NCI-H128 (cell line): Measurements from ENCODE around the gene GPER1.

Experiments used
- DNase-seq: peaks from one replicate; lab custom pipeline; 2025; ENCODE audit not compliant: unreplicated experiment; lab: John Stamatoyannopoulos, UW

The GPER1 gene

GRCh38 chr7:1086588-1087464, 1.1 kb upstream of the GPER1 start:
- no peak for DNase-seq

DNA sequence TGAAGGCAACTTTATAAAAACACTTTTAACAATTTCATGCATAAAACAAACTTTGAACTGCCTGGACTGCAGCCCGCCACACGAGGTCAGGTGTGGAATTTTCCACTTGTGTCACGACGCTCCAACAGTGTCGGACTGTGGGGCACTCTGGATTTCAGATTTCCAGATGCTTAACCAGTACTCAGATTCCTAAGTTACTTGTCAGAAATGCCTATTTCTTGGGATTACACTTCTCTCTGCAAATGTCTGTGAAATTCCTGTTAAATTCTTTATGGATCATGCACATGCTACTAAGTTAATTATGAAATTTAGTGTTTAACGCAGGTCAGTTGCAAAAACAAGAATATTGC, 473 bp upstream of the GPER1 start:
- no peak for DNase-seq

- no peak for DNase-seq
Observed at GRCh38 chr7:1090236-1090635, 2.3 kb downstream of the GPER1 start.

DNA sequence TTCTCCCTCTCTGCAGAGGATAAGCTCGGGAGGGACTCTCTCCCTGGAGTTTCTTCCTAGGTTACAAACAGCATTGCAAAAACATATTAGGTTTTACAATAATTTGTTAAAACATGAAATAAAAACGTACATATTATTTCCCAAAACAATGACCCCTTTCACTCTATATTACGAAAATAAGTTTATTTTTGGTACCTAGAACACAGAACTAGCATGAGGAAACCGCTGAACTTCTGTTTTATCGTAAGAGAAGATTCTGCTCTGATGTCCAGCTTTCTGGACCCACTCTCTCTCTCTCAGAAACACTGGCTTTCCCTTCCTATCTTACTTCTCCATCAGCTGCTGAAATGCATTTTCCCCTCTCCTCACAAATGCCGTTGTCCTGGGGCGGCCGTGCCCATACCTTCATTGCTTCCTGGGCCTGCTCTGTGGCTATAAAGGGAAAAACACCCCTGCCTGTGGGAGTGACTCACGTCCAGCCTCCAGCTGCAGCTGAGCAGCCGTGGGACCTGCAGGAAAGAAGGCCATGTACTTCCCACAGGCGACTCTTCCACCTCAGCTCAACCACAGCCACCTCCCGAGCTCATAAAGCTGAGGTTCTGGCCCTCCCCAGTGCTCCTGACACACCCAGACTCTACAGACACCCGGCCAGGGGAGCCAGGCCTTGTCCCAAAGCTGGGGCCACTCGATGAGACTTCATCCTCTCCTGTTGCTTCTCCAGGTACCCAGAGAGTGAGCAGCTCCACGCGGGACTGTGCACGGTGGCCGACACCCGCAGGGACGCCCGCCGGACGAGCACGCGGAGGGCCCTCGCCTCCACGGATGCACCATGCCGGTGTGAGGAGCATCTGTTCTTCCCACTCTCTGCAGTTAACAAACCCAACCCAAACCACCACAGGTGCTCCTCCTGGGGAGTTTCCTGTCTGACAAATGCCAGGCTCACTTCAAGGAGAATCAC, 3.1 kb downstream of the GPER1 start:
- no peak for DNase-seq

GRCh38 chr7:1091644-1092027, 3.7 kb downstream of the GPER1 start:
- no peak for DNase-seq

DNA sequence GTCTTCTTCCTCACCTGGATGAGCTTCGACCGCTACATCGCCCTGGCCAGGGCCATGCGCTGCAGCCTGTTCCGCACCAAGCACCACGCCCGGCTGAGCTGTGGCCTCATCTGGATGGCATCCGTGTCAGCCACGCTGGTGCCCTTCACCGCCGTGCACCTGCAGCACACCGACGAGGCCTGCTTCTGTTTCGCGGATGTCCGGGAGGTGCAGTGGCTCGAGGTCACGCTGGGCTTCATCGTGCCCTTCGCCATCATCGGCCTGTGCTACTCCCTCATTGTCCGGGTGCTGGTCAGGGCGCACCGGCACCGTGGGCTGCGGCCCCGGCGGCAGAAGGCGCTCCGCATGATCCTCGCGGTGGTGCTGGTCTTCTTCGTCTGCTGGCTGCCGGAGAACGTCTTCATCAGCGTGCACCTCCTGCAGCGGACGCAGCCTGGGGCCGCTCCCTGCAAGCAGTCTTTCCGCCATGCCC, 4.3 kb downstream of the GPER1 start:
- DNase-seq: no peak

DNA sequence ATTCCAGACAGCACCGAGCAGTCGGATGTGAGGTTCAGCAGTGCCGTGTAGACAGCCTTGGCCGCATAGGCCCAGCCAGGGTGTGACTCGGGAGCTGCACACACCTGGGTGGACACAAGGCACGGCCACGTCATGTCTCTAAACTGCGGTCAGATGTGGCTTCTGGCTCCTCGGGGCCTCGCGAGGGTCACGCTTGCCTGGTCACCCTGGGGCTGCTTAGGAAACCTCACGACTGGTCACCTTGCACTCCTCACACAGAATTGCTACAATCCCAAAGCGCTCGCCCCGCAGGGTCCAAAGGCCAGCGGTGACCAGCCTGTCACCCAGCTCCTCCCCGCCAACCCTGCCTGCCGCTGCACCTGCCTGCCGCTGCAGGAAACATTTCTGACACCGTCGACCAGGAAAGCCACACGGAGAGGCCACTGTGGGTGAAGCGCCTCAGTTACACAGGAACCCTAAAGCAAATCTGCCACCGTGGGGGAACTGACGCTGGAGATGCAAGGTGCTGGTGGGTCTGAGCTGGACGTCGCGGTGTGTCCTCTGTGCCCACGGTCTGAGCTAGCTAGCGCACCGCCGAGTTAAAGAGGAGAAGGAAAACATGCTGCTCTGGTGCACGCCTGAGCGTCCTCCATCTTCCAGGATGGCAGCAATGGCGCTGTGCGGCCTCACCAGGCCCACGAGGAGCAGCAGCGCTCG, 5.0 kb downstream of the GPER1 start:
- DNase-seq: no peak

DNA sequence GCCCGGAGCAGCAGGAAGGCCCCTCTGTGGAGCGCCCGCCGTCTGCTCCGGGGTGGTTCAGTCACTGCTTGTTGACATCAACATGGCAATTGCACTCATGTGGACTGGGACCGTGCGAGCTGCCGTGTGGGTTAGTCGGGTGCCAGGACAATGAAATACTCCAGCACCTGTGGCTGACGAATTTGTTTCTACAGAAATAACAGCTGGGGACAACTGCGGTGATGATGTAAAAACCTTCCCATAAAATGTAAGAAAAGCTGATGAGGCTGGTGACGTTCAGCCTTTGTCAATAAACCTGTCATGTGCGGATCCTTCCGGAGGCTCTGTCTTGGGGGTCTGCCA, 5.6 kb downstream of the GPER1 start:
- DNase-seq: no peak

- no peak for DNase-seq
Observed at GRCh38 chr7:1093916-1094508, 6.1 kb downstream of the GPER1 start.

DNA sequence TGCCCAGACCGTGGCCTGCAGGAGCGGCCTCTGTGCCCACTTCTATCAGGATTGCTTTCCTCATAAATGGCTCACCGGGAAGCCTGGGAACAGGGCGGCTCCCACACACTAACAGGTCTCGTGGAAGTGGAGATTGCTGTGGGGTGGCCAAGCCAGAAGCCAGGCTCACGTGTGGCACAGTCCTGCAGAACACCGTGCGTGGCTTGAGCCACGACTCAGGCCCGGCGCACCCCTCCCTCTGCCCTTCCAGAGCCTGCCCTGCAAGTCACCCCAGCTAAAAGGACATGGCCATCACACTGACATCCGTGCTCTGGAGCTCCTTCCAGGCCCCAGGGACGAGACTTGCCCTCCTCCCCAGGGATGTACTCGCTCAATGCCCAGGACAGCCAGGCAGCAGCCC, 7.0 kb downstream of the GPER1 start:
- no peak for DNase-seq

DNA sequence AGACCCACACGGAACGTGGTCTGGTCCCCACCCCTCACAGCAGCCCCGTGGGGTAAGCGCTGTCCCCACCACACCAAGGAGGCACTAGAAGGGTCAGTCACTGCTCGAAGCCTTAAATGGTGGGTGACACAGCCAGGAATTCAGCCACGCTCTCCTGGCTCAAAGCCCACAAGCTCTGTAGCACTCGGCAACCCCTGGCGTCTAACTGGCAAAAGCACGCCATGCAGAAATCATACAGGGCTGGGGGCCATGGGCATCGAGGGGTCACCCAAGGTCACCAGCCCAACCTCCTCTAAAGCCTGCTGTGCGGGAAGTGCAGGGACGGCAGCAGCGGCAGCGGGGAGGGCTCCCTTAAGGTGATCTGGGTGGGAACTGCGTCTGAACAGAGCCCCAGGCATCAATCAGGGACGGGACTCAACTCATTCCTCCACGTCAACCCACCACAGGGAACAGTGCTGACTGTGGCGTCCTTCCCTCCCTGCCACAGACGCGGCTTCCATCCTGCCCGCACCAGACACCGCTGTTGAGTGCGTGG, 7.8 kb downstream of the GPER1 start:
- no peak for DNase-seq

DNA sequence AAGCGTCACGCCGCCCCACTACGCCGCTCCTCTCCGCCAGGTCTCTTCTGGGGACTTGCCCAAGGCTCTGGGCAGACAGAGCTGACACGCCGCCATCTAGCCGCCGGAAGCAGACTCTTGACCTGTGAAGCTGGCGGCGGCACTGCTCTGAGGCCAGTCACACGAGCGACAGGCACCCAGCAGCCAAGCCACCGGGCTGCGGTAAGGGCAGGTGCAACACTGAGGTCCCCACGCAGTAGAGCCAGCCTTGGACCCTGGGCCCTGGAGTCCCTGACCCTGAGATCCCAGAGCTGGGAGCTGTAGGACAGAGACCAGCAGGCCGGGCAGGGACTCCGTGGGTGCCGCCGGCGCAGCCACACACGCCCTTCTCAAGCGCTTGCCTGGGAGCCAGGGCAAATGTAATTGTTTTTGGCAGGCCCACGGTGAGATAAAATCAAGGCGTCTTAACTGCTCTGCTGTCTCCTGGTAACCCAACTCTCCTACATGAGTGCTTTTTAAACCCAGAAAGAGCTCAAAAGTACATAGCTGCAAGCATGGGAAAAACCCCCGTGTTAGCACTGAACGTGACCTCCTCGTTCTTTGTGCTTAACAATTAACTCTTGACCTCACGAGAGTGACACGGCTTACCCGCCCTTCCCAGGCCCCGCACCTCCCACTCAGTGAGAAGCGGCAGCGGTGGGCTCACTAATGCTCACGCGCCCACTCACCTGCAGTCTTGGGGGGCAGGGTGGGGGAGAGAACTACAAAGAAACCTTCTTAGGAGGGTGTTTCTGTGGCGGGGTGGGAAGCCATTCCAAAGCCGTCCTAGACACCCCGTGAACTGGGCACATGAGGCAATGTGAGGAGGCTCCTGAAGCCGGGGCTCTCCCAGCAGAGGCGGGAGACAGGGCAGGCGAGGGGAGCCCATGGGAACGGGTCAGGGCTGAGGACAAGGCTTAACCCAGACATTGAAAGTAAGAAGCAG, 8.5 kb downstream of the GPER1 start:
- no peak for DNase-seq

DNA sequence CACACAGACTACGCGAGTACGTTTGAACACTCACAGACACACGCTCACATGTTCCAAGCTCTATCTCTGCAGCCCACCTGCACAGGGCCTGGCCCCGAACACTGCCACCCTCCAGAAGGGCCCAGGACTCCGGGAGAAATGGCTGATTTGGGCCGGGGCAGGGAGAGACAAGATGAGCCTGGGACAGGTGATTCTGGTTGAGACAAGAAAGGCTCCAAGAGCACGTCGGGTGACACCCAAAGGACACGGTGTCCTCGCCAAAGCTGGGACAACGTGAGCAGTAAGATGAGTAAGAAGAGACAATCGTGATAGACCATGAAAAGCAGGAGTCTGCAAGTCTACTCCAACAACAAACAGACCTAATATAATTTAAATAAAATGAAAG, 9.2 kb downstream of the GPER1 start:
- no peak for DNase-seq

DNA sequence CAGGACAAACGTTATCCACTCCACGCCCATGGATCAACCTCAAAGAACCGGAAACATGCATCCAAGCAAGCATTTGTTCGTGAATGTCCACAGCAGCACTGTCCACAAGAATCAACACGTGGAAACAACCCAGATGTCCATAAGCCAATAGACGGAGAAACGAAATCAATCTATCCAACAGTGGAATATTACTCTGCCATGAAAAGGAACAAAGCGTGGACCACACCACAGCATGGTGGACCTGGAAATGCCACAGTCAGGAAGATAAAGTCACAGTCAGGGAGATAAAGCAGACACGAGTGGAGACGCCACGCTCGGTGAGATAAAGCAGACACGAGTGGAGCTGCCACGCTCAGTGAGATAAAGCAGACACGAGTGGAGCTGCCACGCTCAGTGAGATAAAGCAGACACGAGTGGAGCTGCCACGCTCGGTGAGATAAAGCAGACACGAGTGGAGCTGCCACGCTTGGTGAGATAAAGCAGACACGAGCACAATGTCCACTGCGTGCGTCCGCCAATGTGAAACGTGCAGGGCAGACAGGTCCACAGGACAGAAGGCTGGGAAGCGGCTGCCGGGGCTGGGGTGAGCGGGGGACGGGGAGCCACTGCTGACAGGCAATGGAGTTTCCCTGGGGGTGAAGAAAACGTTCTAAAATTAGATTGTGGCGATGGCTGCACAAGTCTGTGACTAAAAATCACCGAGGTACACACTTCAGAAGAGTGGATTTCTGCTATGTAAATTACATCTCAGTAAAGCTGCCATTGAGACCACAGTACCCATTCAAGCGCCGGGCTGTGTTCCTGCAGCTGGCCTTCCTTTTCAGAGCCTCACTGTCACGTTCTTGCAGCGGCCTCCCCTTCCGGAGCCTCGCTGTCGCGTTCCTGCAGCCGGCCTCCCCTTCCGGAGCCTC, 10.6 kb downstream of the GPER1 start:
- DNase-seq: no peak

GRCh38 chr7:1099154-1099542, 11.2 kb downstream of the GPER1 start:
- DNase-seq: no peak

- DNase-seq: no peak
Observed at GRCh38 chr7:1099637-1100036, 11.7 kb downstream of the GPER1 start.

- no peak for DNase-seq
Observed at GRCh38 chr7:1100386-1100785, 12.5 kb downstream of the GPER1 start.

DNA sequence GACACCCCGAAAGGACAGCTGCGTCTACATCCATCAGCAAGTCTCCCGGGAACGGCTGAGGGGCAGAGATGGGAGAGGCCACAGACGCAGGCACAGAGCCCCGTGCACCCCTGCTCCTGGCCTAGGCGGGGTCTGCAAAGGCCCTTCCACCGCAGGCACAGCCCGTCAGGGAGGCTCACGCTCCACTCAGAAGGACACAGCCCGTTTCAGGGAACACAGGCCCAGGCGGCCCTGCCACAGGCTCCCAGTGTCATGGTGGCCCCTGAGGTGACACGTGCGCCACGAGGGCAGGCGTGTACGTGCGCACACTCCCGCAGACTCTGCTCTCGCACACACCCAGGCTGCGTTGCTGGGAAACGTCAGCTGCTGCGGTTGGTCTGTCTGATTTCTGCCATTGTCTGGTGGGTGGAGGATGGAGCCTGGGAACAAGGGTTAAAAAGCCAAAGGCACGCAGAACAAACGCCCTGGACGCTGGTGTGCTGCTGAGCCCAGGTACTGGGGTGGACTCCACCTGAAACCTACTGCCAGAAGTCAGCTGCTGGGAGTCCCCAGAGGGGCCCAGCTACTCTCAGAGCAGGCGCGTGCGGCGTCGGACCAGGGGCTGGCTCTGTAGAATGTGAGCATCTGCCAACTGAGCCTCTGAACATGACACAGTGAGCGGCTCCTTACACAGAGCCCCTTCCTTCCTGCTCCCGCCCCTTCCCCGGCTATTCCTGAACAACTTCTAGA, 13.1 kb downstream of the GPER1 start:
- DNase-seq: no peak
